OCI-M2 (cell line): ENCODE data around the gene ATP5MC3.

ENCODE experiments used
- DNase-seq: peaks from one replicate; lab custom pipeline; 2025; ENCODE audit not compliant: unreplicated experiment; lab: John Stamatoyannopoulos, UW

The ATP5MC3 gene

DNA sequence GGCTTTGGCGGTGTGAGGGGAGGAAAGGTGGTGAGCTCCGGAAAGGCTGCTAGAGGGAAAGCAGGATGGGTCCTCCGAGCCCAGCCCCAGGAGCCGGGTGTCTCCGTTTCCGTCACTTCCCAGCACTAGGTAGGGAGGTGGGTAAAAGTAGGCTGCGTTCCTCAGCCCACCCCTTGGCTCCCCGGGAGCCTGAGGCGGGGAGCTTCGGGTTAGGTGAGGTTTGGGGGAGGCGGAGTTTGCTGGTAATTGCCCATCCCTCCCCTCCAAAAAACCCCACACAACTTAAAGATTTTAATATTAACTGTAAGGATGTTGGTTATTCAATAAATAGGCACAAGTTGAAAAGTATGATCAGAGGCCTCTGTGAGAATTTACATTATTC is 13.0 kb downstream of the ATP5MC3 start:
- no peak for DNase-seq

DNA sequence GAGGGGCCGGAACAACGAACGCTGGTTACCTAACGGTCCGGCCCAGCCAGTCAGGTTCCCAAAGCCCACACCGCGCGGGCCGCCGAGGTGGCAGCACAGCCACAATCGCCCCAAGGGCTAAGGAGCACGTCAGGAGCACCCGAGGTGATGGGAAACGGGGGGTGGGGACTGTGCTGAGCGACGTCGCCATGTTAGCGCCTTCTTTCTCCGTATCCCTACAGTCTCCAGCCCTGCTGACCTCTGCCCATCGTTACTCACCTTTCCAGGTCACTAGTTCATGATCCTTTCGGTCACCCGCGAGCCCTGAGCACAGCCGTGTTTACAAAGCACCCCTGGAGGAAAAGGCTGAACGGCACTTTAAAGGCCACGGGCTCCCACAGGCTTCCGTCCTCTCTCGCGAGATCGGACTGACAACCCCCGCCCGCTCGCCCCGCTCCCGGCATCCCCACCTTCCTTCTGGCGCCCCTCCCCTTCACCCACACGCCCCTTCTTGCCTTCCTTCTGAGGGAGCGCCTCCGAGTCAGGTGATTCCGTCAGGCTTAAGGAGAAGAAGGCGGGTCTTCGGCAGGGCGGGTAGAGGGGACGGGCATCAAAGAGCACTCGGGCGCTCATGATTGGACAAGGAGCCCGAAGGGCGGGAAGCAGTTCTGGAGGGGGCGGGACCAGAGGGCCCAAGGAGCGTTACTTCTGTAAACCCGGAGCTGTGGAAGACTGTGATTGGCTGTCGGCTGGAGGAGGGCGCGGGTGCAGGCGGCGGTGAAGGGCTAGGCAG is 13.5 kb downstream of the ATP5MC3 start, which contains the start of gene ATF2:
TSS of gene ATF2 (minus strand) at position 412 of the 772 bp plus-strand sequence. CDS start 31,760 bp downstream, outside the sequence.
- peak; percentile 83 for DNase-seq

DNA sequence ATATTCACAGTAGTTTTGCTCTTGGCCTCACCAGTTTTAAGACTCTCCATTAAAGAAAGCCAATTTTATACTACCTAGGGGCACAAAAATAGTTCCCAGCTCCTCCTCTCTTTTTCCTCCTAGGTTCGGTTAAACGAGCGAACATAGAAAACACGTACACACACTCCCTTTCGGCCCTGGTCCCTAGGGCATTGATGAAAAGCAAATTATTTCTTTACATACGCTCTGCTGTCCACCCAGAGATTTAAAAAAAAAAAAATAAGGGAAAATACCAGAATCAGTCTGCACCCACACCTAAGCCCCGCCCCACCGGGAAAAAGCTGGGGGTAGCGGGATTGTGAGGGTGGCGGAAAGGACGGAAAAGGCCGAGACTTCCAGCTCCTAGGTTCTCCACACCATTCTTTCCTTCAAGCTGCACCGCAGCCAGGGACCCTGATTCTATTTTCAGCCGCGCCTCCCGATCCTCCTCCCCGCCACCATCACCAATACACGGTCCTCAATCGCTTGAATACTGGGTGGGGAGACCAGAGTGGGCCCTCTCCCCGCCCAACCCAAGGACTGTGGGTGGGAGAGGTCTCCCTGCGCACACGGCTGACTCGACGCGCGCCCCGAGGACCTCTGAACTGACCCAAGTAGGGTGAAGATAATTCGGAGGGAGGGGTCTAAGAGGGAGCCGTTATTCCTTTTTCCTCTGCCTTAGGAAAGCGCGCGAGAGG is 14.3 kb downstream of the ATP5MC3 start:
- no peak for DNase-seq

DNA sequence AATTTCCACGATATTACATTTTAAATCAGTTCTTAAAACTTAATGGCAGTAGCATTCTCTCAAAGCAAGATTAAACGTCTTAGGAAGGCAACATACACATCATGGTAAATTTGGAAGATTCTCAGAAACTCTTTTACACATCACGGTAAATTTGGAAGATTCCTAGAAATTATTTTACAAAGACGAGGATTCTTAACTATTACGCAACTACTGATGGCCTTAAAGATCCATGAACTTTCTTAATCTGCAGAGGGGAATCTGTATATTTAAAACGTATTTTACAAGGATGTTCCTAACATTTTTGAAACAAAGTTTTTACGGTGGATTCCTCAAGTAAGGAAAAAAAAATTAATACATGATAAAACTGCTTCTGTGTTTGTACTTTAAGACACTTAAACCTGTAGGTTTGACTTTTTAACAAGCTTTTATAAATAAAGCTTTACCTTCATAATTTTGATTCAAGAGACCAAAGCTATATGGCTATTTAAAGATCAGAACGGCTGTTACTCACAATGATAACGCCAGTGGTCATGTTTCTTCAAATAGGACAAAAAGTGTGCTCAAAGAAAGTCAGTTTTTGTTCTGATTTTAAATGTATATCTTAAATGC is 15.2 kb downstream of the ATP5MC3 start:
- DNase-seq: no peak

DNA sequence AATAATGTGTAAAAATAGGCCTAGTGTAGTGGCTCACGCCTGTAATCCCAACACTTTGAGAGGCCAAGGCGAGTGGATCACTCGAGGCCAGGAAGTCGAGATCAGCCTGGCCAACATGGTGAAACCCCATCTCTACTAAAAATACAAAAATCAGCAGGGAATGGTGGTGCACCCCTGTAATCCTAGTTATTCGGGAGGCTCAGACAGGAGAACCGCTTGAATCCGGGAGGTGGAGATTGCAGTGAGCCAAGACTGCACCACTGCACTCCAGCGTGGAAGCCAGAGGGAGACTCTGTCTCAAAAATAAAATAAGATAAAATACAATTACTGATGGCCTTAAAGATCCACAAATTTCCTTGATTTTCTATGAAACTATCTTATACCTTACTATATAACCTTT is 17.3 kb downstream of the ATP5MC3 start:
- DNase-seq: no peak

DNA sequence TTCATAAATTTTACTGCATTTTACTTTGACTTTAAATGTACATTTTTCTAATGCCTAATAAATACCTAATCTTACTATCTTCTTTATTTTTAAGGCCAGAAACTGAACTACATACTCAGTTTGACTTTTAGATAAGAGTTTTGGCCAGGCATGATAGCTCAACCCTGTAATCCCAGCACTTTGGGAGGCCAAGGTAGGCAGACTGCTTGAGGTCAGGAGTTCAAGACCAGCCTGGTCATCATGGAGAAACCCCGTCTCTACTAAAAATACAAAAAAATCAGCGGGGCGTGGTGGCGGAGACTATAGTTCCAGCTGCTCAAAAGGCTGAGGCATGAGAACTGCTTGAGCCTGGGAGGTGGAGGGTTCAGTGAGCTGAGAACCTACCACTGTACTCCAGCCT is 22.6 kb downstream of the ATP5MC3 start:
- DNase-seq: no peak

DNA sequence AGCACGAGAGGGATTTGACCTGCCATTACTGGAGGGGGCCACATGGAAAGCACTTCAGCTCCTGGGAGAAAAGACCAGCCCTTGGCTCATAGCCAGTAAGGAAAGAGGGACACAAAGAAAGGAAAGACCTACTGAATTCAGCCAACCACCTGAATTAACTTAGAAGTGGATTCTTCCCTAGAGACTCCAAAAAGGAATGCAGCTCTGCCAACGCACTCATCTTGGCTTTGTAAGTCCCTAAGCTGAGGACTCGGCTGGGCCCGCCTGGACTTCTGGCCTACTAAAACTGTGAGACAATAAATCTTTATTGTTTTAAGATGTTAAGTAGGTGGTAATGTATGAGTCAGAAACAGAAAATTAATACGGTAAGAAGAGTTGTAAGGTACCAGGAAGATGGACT is 25.0 kb downstream of the ATP5MC3 start:
- DNase-seq: no peak

DNA sequence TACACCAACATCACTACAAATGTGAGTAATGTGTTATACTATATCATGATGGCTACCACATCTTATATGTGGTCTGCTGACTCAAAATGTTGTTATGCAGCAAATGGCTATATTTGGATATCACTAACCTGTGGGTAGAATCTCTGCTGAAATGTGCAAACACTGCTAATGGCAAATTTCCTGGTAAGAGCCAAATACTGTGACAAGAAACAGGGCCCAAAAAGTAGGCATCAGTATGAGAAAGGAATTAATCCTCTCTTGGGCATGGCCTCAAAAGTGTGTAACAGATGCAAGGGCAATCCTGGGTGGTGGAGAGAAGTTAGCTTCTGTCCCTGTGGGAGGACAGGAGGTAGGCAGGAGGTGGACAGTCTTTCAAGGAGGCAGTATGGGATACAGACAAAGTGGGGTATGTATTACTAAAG is 26.8 kb downstream of the ATP5MC3 start:
- no peak for DNase-seq

DNA sequence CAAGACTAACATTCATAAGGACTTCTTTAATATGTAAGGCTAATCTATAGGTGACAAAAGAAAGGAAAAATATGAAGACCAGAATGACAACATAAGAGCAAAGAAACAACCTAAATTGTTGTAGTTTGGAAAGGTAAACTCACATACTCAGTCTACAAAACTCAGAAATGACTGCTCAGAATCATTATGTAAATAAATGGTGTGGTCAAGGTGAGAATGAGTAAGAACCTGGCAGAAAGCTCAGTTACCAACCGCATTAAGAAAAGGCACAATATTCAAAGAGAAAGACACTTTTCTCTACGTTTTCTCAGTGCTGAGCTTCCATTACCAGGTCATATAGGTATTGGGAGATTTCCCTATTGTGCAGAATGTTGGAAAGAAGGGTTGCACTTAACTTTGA is 29.3 kb downstream of the ATP5MC3 start:
- no peak for DNase-seq

DNA sequence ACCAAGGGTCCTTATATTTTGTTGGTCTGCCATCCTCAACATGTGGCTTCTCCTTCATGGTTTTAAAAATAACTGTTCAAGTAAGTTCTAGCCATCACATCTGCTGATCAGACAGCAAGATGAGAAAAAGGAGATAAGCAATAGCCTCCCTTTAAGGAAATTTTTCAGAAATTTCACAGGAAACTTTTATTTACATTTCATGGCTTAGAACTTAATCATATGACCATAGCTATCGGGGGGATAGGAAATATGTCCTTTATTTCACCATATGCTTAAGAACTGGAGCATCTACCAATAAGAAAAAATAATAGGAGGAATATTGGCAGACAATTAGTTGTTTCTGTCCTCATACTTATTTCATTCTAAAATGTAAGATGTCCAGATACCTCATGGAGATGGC is 29.7 kb downstream of the ATP5MC3 start:
- DNase-seq: no peak

DNA sequence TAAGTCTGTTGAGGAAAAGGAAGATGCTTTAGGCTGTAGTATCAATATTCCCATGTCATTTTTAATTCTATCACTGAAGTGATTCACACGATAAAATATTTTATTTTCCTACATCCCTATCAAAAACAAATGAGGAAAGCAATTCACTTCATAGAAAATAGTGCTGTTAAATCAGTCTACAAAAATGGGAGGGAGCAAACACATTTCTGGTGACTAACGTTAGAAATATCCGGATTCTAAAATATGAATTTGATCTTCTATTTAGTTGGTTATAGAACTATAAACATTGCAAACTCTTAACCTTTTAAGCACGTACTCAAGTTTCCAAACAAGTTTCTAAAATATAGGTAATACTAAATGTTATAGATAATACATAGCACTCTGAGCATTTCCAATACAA is 34.3 kb downstream of the ATP5MC3 start:
- DNase-seq: no peak

DNA sequence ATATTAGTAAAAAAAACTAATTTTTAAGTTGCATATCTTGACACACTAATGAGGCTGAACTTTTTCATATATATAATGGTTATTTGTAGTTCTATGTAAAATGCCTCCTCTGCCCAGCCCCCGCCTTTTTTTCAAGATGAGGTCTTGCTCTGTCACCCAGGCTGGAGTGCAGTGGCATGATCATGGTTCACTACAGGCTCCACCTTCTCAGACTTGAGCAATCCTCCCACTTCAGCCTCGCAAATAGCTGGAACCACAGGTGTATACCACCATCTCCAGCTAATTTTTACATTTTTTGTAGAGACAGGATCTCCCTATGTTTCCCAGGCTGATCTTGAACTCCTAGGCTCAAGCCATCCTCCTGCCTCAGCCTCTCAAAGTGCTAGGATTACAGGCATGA is 37.8 kb downstream of the ATP5MC3 start:
- no peak for DNase-seq

DNA sequence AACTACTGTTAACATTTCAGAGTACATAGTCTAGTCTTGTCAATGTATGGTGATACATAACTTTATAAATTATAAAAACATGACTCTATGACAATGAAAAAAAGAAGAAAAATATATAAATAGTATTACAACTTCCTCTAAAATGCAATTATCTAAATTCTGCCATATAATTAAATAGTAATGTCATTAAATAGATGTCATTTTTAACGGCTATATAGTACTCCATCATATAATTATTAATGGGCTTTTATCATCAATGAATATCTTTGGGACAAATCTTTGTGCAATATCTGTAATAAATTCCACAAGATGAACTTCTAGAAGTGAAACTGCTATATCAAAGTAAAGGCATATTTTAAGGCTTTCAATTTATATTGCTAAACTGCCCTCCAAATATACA is 38.3 kb downstream of the ATP5MC3 start:
- DNase-seq: no peak

DNA sequence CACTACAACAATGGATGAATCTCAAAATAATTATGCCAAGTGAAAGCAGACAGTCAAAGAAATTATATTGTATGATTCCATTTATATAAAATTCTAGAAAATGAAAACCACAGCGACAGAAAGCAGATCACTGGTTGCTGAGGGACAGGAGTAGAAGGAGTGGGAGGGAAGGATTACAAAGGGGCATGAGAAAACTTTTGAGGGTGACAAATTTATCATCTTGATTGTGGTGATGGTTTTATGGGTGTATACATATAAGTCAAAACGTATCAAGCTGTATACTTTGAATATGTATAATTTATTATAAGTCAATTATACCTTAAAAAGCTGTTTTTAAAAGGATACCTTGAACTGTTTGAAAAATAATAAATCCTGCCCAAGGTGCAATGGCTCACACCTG is 41.2 kb downstream of the ATP5MC3 start:
- DNase-seq: no peak

DNA sequence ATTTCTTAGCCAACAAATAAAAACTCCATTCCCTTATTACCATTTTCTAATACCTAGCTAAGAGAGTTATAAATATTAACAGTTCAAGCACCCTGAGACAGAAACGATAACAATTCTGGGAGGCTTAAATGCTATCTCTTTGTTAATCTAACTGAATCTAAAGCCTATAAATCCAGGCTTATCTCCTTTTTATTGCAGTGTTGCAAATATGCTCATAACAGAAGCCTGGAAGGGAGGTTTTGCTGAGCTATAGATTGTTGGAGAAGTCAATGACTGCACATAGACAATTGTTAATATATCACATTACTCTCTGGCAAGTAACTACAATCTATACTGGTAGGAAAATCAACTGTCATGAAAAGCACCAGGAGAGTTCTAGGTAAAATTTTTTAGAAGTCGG is 43.7 kb downstream of the ATP5MC3 start:
- no peak for DNase-seq

DNA sequence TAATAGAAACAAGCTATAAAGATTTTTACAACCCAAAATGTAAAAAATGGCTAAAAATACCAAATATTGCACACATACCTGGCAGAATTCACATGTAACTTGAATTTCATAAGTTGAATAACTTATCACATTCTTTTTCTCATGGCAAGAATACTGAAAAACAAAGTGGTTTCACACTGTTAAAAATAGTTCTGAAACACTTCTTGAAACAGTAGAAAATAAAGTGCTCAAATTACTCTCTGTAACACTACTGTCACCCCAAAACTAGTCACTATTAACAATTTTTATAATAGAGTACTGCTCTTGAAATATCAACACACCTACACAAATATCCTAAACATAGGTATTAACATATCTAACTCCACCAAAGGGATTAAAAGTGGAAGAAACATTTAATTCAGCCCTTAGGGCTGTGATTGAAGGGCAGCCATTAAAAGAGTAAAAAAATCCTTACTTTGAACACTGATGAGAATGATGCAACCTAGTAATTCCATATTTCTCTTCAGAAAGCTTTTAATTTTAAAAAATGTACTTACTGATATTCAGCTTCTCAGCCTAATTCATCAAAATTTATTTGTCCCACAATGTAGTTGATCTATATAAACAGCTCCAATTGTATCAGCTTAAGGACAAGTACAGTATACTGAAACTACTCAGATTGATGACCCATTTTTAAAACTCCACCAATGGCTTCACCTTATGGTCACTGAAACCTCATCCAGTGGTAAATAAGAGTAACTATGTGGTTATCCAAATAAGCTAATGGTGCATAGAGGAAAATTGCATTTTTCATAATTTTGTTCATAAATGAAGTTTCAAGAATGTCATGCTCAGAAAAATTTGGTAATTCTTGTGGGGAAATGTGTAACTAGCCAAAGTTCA is 44.9 kb downstream of the ATP5MC3 start:
- DNase-seq: no peak

DNA sequence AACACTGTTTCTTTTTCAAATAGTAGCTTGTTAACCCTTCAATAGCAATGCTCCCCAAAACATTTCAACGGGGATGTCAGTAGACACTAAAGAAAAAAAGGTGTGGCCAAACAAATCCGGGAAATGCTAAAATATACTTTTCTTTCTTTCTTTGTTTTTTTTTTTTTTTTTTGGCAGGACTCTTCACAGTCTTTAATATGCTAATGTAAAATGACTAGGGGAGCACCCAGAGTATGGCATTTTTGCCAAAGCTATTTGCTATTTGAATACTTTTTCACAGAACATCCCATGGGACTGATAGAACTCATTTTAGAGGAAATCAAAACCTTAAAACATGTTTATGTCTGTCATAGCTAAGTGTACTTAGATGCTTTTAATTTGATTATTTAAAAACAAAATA is 45.6 kb downstream of the ATP5MC3 start:
- no peak for DNase-seq

DNA sequence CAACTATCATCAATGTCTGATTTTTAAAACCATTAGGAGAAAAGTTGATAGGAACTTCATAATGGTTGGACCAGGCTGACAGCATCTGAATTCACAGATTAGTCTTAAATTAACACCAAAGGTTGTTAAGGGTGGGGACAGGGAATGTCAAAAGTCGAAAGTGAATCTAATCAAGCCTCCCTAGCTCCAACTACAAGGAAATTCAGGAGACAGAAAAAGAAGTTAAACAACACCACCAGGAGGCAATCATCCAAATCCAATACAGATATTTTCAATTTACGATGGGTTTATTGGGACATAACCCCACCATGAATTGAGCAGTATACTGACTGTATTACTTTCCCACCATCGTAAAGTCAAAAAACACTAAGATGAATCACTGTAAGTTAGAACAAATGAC is 46.3 kb downstream of the ATP5MC3 start:
- DNase-seq: no peak

DNA sequence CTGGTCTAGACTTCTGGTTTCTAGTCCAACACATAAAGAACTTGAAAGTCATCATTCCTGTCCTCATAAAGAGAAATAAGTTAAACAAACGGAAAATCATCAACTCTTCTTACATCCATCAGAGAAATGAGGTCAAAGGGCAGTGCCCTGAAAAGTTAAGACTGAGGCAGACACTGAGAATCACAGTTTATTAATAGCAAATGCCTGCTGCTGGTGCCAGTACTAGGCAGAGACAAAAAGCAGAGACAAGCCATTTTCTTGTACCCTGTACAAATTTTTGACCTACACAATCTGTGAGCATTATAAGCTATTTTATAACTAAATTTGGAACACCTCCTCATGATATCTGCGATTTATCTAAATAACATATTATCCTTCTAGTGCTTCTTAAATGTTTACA is 50.3 kb downstream of the ATP5MC3 start:
- no peak for DNase-seq

DNA sequence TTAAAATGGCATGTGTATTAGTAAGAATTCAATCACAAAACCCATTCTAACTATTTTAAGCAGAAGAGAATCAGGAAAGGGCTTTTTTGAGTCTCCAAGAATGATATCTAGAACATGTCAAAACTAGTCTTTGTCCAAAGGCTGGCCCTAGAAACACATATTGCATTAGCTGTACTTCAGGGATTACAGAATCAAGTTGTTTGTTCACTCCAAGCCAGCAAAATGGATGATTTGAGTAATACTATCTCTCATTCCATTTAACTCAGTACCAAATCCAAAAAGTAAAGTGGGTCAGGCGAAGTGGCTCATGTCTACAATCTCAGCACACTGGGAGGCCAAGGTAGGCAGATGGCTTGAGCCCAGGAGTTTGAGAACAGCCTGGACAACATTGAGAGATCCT is 54.8 kb downstream of the ATP5MC3 start:
- no peak for DNase-seq
